ENCODE results near the gene HSPA12A. TPM values are rescaled to one million over a fixed set of nuclear protein-coding genes. Genes with fewer than 3 reads are reported as not detected.

Gene HSPA12A
- total RNA-seq, 1 donor from 2014 or later, result 13.7 TPM

DNA sequence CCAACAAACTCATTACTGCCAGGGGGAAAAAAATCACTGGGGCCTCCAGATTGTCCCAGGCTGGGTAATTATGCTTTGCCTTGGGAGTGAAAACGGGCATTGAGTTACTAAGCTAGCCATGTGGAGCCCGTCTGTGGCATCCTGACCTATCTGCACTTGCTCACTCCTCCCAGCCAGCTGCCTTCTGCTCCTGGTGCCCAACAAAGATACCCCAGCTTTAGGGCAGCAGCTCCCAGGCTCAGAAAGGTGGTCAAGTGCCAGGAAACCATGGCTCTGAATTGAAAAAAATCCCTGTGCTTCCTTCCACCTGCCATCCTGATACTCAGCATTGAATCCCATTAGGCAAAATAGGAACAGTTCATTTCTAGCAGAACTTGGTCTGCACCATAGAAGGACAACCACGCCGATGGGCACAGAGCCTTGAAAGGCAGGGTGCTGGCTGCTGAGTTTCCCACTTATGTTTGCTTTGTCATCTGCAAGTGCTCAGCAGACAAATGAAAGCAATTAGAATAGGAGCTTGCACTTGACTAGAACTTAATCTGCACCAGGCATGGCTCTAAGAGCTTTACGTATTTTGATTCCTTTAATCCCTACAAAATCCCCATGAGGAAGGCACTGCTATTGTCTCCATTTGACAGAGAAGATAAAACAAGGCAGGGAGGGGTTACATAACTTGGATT lies 42.8 kb downstream of the HSPA12A start:
- TF ChIP-seq, protein P1, sequence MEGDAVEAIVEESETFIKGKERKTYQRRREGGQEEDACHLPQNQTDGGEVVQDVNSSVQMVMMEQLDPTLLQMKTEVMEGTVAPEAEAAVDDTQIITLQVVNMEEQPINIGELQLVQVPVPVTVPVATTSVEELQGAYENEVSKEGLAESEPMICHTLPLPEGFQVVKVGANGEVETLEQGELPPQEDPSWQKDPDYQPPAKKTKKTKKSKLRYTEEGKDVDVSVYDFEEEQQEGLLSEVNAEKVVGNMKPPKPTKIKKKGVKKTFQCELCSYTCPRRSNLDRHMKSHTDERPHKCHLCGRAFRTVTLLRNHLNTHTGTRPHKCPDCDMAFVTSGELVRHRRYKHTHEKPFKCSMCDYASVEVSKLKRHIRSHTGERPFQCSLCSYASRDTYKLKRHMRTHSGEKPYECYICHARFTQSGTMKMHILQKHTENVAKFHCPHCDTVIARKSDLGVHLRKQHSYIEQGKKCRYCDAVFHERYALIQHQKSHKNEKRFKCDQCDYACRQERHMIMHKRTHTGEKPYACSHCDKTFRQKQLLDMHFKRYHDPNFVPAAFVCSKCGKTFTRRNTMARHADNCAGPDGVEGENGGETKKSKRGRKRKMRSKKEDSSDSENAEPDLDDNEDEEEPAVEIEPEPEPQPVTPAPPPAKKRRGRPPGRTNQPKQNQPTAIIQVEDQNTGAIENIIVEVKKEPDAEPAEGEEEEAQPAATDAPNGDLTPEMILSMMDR (IDR thresholded peaks at IDR 0.05; ENCODE audit: insufficient read depth, low read length, poor library complexity, severe bottlenecking), result no peak
- Histone ChIP-seq H3K27me3 (ENCODE audit: control insufficient read depth, insufficient read depth, low read length) (no peaks in the 10 kb centered on the region), H3K36me3 (ENCODE audit: control insufficient read depth, insufficient read depth, low read length) (peaks cover 5% of the 10 kb centered on the region), H3K4me3 (ENCODE audit: low read depth, low read length) (no peak overlapping the region)
- DNase-seq (ENCODE audit: low read depth), result no peak

DNA sequence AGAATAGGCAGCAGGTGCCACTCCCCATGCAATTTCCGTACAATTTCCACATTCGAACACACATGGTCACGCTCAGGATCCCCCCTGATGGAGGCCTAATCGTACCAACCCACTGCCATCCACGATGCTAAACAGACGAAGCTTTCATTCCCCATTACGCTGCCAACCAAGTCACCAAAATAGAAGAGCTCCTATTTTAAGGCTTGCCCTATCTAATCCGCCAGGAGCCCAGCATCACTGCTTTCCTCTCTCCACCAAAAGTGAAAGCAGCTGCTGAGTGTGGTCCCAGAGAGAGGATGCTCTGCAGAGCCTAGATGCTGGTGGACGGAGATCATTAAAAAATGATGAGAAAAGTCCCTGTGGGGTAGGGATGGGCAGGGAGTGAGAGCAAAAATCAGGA lies 43.3 kb downstream of the HSPA12A start:
- H3K27me3 ChIP-seq (ENCODE audit: control insufficient read depth, insufficient read depth, low read length), result no peaks in the 10 kb centered on the region
- TF ChIP-seq, protein P1 (IDR thresholded peaks at IDR 0.05; ENCODE audit: insufficient read depth, low read length, poor library complexity, severe bottlenecking), result no peak
- H3K36me3 ChIP-seq (ENCODE audit: control insufficient read depth, insufficient read depth, low read length), result peaks cover 5% of the 10 kb centered on the region
- H3K4me3 ChIP-seq (ENCODE audit: low read depth, low read length), result no peak overlapping the region
- DNase-seq (ENCODE audit: low read depth), result no peak

DNA sequence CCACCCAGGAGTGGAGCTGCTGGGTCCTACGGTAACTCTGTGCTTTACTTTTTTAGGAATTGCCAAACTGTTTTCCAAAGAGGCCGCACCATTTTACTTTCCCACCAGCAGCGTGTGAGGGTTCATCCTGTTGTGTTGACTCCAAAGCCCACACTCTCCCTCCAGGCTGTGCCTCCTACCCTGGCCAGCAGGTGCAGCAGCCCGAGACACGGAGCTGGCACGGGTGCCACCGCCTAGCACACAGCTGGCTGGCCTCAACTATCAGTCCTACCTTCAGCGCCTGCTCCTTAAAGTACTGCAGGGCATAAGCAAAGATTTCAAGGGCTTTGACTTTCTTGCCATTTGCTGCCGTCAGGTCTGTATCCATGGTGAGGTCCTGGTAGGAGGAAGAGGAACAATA lies 44.0 kb downstream of the HSPA12A start:
- TF ChIP-seq, protein P1 (IDR thresholded peaks at IDR 0.05; ENCODE audit: insufficient read depth, low read length, poor library complexity, severe bottlenecking), result no peak
- Histone ChIP-seq H3K27me3 (ENCODE audit: control insufficient read depth, insufficient read depth, low read length) (no peaks in the 10 kb centered on the region), H3K36me3 (ENCODE audit: control insufficient read depth, insufficient read depth, low read length) (peaks cover 5% of the 10 kb centered on the region), H3K4me3 (ENCODE audit: low read depth, low read length) (no peak overlapping the region)
- DNase-seq (ENCODE audit: low read depth), result no peak

DNA sequence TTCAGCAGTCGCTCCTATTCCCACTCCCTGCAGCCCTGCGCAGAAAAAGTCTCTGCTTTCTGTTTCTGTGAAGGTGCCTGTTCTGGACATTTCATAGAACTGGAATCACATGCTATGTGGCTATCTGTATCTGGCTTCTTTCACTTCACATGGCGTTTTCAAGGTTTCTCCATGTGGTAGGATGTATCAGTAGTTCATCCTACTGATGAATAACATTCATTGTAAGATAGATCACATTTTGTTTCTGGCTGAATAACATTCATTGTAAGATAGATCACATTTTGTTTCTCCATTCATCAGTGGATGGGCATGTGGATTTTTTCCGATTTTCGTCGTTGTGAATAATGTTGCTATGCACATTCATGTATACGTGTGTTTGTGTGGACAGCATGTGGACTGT lies 44.5 kb downstream of the HSPA12A start:
- Histone ChIP-seq H3K36me3 (ENCODE audit: control insufficient read depth, insufficient read depth, low read length) (peaks cover 7% of the 10 kb centered on the region), H3K27me3 (ENCODE audit: control insufficient read depth, insufficient read depth, low read length) (no peaks in the 10 kb centered on the region), H3K4me3 (ENCODE audit: low read depth, low read length) (no peak overlapping the region)
- TF ChIP-seq, protein P1 (IDR thresholded peaks at IDR 0.05; ENCODE audit: insufficient read depth, low read length, poor library complexity, severe bottlenecking), result no peak
- no peak for DNase-seq (ENCODE audit: low read depth)

DNA sequence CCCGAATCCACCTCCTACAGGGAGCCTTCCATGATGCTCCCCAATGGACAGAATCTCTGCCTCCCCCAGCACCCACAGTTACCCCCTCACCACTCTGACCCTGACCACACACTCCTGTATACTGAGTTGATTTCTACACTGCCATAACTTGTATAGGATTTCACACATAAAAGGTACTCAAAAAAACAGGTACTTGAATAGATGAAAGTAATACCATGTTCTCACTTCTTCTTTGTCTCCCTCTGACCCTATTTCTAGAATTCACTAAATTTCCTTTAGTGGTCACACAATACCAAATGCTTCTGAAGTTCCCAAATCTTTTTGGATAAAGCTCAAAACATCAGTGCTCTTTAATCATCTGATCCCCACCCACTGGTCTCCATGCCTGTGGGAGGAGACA lies 45.4 kb downstream of the HSPA12A start:
- H3K4me3 ChIP-seq (ENCODE audit: low read depth, low read length), result no peak overlapping the region
- H3K27me3 ChIP-seq (ENCODE audit: control insufficient read depth, insufficient read depth, low read length), result no peaks in the 10 kb centered on the region
- H3K36me3 ChIP-seq (ENCODE audit: control insufficient read depth, insufficient read depth, low read length), result peaks cover 9% of the 10 kb centered on the region
- TF ChIP-seq, protein P1 (IDR thresholded peaks at IDR 0.05; ENCODE audit: insufficient read depth, low read length, poor library complexity, severe bottlenecking), result no peak
- DNase-seq (ENCODE audit: low read depth), result no peak

DNA sequence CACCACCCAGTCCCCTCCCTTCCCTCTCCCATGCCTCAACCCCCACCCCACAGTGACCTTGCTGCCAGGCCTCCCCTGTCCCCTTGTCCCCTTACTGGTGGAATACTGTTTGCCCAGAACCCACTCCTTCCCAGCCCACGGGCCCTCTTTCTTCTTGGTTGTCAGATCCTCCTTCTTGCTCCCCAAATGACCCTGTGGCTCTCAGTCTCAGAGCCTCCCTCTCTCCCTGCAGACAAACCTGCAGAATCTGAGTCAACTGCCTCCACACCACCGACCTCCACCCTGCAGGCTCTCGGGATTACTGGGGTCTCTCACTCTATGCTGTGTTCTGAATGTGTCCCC lies 47.5 kb downstream of the HSPA12A start:
- Histone ChIP-seq H3K27me3 (ENCODE audit: control insufficient read depth, insufficient read depth, low read length) (no peaks in the 10 kb centered on the region), H3K4me3 (ENCODE audit: low read depth, low read length) (no peak overlapping the region), H3K36me3 (ENCODE audit: control insufficient read depth, insufficient read depth, low read length) (peaks cover 9% of the 10 kb centered on the region)
- TF ChIP-seq, protein P1 (IDR thresholded peaks at IDR 0.05; ENCODE audit: insufficient read depth, low read length, poor library complexity, severe bottlenecking), result no peak
- no peak for DNase-seq (ENCODE audit: low read depth)

All from kidney epithelial cell (primary cell).